ENCODE data around the gene ADPRM.

ADPRM gene, protein sequence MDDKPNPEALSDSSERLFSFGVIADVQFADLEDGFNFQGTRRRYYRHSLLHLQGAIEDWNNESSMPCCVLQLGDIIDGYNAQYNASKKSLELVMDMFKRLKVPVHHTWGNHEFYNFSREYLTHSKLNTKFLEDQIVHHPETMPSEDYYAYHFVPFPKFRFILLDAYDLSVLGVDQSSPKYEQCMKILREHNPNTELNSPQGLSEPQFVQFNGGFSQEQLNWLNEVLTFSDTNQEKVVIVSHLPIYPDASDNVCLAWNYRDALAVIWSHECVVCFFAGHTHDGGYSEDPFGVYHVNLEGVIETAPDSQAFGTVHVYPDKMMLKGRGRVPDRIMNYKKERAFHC

GRCh38 chr17:10697092-10698081 is at the start of gene ADPRM, which contains the start of gene SCO1:
ADPRM (plus strand) TSS chr17:10697594; CDS start chr17:10704927, 7,333 bp downstream.
SCO1 (minus strand) TSS chr17:10697533; CDS start chr17:10697507, 26 bp downstream.
- Mint-ChIP-seq H3K9me3 (no peaks in the 10 kb centered on the region), H3K36me3 (peaks cover 22% of the 10 kb centered on the region), H3K4me1 (peaks cover 69% of the 10 kb centered on the region), H3K27me3 (no peaks in the 10 kb centered on the region), H3K27ac (peak within 1 kb of the TSS; percentile 98), H3K4me3 (peak within 1 kb of the TSS; percentile 99)

GRCh38 chr17:10648381-10648780 is 49.0 kb upstream of the ADPRM start:
- Mint-ChIP-seq H3K4me1 (peaks cover 13% of the 10 kb centered on the region), H3K9me3 (no peaks in the 10 kb centered on the region), H3K27ac (no peak overlapping the region), H3K36me3 (peaks cover 11% of the 10 kb centered on the region), H3K27me3 (no peaks in the 10 kb centered on the region), H3K4me3 (no peak overlapping the region)

GRCh38 chr17:10648956-10649355 is 48.4 kb upstream of the ADPRM start:
- H3K27me3 Mint-ChIP-seq = no peaks in the 10 kb centered on the region
- peaks cover 18% of the 10 kb centered on the region for H3K4me1 Mint-ChIP-seq
- H3K4me3 Mint-ChIP-seq = no peak overlapping the region
- peaks cover 14% of the 10 kb centered on the region for H3K36me3 Mint-ChIP-seq
- H3K9me3 Mint-ChIP-seq = no peaks in the 10 kb centered on the region
- no peak overlapping the region for H3K27ac Mint-ChIP-seq

GRCh38 chr17:10649602-10650001 is 47.8 kb upstream of the ADPRM start:
- H3K27ac Mint-ChIP-seq = no peak overlapping the region
- no peaks in the 10 kb centered on the region for H3K27me3 Mint-ChIP-seq
- H3K9me3 Mint-ChIP-seq = no peaks in the 10 kb centered on the region
- peaks cover 12% of the 10 kb centered on the region for H3K36me3 Mint-ChIP-seq
- H3K4me1 Mint-ChIP-seq = peaks cover 22% of the 10 kb centered on the region
- no peak overlapping the region for H3K4me3 Mint-ChIP-seq

- Mint-ChIP-seq H3K4me1 (peaks cover 22% of the 10 kb centered on the region), H3K4me3 (no peak overlapping the region), H3K9me3 (no peaks in the 10 kb centered on the region), H3K27me3 (no peaks in the 10 kb centered on the region), H3K27ac (no peak overlapping the region), H3K36me3 (peaks cover 9% of the 10 kb centered on the region)
Measured at GRCh38 chr17:10651927-10652326, 45.5 kb upstream of the ADPRM start.

DNA sequence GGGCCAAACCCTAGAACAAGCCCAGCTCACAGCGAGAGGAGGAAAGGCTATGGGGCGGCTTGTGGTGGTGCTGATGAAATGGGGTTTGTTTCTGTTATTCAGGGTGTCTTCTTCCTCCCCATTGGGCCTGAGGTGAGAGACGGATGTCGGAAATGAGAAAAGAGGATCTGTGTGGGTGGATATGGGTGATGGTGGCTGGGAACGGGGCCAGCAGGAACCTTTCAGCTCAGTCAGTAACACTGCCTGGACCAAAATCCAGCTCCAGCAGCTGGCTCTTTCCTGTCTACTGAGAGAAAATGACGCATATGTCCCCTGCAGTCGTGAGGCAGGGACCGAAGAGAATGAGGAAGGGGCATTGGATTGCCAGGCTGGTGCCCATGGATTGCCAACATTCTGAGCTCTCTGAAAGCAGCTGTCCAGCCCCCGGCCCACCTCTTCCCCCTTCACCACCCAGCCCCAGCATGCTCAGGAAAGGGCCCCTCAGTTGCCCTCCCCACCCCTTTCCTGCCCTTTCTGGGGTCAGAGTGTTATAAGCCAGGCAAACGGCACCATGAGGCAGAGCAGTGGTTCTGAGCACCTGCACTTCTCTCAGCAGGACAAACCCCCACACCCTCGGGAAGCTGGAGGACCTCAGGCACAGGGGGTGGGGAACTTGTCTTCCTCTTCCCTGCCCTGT is 44.3 kb upstream of the ADPRM start:
- Mint-ChIP-seq H3K27ac (peak overlapping the region; percentile 14), H3K27me3 (no peaks in the 10 kb centered on the region), H3K4me3 (peak overlapping the region; percentile 55), H3K4me1 (peaks cover 22% of the 10 kb centered on the region), H3K9me3 (no peaks in the 10 kb centered on the region), H3K36me3 (peaks cover 10% of the 10 kb centered on the region)

DNA sequence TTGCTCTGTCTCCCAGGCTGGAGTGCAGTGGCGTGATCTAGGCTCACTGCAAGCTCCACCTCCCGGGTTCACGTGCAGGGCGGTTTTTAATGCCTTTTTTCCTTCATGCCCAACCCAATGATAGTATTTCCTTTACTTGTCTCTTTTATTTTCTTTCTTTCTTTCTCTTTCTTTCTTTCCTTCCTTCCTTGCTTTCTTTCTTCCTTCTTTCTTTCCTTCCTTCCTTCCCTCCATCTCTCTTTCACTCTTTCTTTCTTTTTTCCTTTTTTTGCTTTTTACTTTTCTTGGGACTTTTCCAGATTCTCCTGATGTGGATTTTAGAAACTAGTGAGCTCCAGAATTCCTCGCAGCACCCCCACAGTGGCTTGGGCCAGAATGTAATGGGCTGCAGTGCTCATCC is 43.4 kb upstream of the ADPRM start:
- Mint-ChIP-seq H3K4me1 (peaks cover 22% of the 10 kb centered on the region), H3K27me3 (no peaks in the 10 kb centered on the region), H3K27ac (no peak overlapping the region), H3K9me3 (no peaks in the 10 kb centered on the region), H3K4me3 (peak overlapping the region; percentile 52), H3K36me3 (peaks cover 10% of the 10 kb centered on the region)

DNA sequence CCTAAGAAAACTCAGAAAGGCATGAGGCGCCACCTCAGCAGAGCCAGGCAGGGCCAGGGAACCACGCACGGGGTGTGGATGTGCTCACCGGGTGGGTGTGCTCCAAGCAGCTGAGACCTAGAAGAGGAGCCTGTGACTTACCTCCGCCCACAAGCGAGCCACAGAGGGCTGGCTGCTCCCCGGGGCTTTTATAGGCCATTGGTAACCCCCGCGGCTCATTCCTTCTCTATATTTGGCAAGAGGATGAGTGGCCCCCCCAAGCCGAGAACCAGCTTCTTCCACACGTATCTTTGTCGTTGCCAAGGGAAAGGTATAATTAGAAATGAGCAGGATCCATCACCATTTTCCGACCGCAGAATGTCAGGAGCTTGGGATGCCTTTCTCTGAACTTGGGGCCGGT is 40.2 kb upstream of the ADPRM start, which contains the start of gene MYH3:
MYH3 (minus strand) TSS at position 162 of the 400 bp plus-strand sequence. CDS start 2,245 bp downstream, outside the sequence.
- H3K36me3 Mint-ChIP-seq = peaks cover 10% of the 10 kb centered on the region
- no peak within 1 kb of the TSS for H3K27ac Mint-ChIP-seq
- no peak within 1 kb of the TSS for H3K4me3 Mint-ChIP-seq
- peaks cover 20% of the 10 kb centered on the region for H3K4me1 Mint-ChIP-seq
- no peaks in the 10 kb centered on the region for H3K27me3 Mint-ChIP-seq
- no peaks in the 10 kb centered on the region for H3K9me3 Mint-ChIP-seq

GRCh38 chr17:10657879-10658278 is 39.5 kb upstream of the ADPRM start:
- Mint-ChIP-seq H3K9me3 (no peaks in the 10 kb centered on the region), H3K27ac (no peak overlapping the region), H3K4me3 (no peak overlapping the region), H3K36me3 (peaks cover 12% of the 10 kb centered on the region), H3K27me3 (no peaks in the 10 kb centered on the region), H3K4me1 (peaks cover 14% of the 10 kb centered on the region)

DNA sequence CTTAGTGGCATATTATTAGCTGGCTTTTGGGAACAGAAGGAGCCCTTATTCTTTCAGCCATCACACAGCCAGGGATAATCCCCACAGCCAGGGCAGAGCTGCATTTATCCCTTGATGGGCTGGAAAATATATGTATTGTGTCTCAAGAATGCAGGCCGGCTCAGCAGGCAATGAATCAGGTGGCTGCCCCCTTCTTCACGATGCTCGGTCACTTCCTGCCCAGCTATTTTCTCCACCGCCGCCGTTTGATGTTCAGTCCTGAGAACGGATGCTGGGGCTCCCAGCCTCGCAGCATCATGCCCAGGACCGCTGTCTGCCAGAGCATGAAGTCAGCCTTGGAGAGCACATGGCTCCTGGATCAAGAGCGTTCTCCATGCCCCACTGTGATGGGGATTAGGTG is 36.0 kb upstream of the ADPRM start:
- Mint-ChIP-seq H3K9me3 (no peaks in the 10 kb centered on the region), H3K27ac (no peak overlapping the region), H3K36me3 (peaks cover 10% of the 10 kb centered on the region), H3K4me3 (no peak overlapping the region), H3K4me1 (no peaks in the 10 kb centered on the region), H3K27me3 (no peaks in the 10 kb centered on the region)

- Mint-ChIP-seq H3K4me1 (no peaks in the 10 kb centered on the region), H3K27ac (no peak overlapping the region), H3K9me3 (no peaks in the 10 kb centered on the region), H3K36me3 (peaks cover 10% of the 10 kb centered on the region), H3K4me3 (no peak overlapping the region), H3K27me3 (no peaks in the 10 kb centered on the region)
Measured at GRCh38 chr17:10663231-10663630, 34.2 kb upstream of the ADPRM start.

DNA sequence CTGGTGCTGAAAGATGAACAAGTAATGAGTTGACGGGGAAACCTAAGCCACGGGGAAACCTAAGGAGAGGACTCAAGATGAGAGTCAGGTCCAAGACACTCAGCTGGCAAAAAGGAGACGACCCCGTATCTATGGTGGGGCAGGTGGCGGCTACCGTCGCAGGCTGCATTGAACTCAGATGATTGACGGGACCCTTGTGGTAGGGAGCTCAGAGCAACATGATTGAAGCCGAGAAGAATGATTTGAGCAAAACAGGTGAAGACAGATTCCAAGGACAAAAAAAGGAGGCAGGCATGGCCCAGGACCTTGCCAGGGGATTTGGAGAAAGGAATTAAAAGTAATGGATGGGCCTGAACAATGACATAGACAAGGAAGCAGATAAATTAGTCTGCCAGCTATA is 32.8 kb upstream of the ADPRM start:
- Mint-ChIP-seq H3K27me3 (no peaks in the 10 kb centered on the region), H3K9me3 (no peaks in the 10 kb centered on the region), H3K27ac (no peak overlapping the region), H3K4me3 (no peak overlapping the region), H3K36me3 (peaks cover 7% of the 10 kb centered on the region), H3K4me1 (no peaks in the 10 kb centered on the region)

DNA sequence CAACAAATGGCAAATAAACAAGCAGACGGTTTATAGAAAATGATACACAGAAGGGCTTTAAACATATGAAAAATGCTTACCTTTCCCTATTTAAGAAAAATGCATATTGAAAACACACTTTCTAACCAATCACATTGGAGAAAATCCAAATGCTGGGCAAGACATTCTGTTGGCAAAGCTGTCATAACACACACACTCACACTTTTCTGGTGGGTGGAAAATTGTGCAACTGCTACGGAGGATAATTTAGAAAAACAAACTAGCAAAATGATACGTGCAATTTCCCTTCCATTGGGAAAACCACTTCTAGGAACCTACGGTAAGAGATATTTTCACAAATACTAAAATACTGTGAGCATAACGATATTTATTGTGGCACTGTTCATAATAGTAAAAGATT is 30.5 kb upstream of the ADPRM start:
- Mint-ChIP-seq H3K36me3 (peaks cover 11% of the 10 kb centered on the region), H3K27me3 (no peaks in the 10 kb centered on the region), H3K27ac (no peak overlapping the region), H3K9me3 (no peaks in the 10 kb centered on the region), H3K4me3 (no peak overlapping the region), H3K4me1 (no peaks in the 10 kb centered on the region)

DNA sequence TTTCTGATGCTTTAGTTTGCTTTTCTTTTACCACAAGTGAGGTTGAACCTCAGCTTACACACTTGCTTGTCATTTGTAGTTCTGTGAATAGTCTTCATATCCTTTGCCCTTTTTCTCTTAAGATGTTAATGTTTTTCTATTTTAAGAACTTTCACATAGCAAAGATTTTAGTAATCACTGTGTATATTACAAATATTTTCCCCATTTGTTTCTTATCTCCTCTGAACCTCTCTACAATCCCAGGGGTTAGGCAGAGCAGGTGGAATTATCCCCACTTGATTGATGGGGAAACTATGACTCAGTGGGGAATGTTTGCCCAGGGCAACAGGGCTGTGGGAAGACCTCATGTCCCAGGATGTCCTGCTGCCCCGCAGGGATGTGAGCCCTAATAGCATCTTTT is 28.6 kb upstream of the ADPRM start:
- Mint-ChIP-seq H3K4me1 (no peaks in the 10 kb centered on the region), H3K36me3 (peaks cover 6% of the 10 kb centered on the region), H3K4me3 (no peak overlapping the region), H3K27me3 (no peaks in the 10 kb centered on the region), H3K9me3 (no peaks in the 10 kb centered on the region), H3K27ac (no peak overlapping the region)

DNA sequence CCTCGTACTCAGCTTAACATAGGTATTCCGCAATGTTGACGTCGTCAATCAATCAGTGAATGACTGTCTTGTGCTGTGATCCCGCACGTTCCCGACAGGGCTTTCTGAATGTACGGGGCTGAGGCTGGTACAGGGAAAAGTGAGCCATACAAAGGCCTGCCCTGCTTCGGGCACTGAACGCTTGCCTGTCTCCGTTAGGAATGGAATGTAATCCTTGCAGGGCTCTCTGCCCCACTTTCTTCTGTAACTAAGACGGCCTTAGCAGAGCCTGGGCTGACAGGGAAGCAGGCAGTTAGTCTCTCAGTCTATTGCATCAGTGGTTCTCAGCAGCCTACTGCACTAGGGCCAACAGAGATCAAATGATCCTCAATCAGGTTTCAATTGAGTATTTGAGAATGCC is 24.1 kb upstream of the ADPRM start:
- Mint-ChIP-seq H3K27me3 (no peaks in the 10 kb centered on the region), H3K4me3 (no peak overlapping the region), H3K27ac (no peak overlapping the region), H3K9me3 (no peaks in the 10 kb centered on the region), H3K36me3 (peaks cover 9% of the 10 kb centered on the region), H3K4me1 (no peaks in the 10 kb centered on the region)
